HG03469 (cell line): Measurements from ENCODE around the gene PSTK.

Experiments used
- ATAC-seq: cut with Tn5 transposase; IDR thresholded peaks from one replicate; pipeline ENCODE4 v1.9.1; 2021; ENCODE audit warnings: mild to moderate bottlenecking, moderate library complexity, moderate number of reproducible peaks; ENCODE audit not compliant: unreplicated experiment

PSTK gene

DNA sequence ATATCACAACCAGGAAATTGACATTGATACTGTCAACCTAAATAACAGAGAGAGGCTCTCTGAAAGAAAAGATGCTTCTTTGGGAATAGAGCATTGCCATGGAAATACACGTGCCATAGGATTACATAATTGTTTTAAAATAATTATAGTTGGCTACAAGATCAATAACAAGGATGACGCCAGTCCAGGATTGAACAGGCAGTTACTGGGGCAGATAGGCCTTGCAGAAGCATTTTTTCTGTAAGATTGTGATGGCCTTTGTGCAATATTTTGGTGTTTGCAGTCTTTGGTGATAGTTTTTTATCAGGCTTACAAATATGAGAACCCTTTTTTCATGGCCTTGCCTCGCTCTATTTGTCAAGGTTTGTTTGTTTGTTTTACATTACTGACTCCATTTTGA, 39.1 kb downstream of the PSTK start:
- ATAC-seq = no peak

DNA sequence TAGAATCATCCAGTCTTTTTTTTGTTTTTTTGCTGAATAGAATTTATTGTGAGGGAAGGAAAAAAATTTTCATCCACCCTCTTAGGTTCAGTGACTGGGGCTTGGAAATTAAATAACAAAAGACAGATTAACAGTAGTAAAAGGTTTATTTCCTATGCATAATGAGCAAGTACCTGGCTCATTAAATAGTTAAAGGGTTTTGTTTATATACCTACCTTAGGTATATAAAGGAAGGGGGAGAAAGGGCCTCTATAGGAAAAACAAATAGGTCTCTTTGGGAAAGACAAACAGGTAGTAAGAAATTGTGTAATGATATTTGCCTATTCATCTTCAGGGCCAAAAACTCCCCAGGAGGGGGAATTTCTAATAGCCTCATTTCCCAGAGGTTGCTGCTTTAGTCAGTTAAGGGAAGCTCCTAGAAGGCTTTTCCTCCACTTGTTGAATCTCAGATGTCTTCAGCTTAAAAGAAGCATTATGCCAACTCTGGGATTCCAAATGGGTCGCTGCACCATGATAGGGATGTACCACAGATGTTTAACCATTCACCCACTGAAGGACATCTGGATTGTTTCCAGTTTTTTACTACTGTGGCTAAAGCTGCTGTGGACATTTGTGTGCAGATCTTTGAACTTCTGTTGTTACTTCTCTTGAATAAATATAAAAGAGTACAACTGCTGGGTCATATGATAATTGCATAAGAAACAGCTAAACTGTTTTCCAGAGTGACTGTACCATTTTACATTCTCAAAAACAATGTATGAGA, 39.9 kb downstream of the PSTK start:
- no peak for ATAC-seq

DNA sequence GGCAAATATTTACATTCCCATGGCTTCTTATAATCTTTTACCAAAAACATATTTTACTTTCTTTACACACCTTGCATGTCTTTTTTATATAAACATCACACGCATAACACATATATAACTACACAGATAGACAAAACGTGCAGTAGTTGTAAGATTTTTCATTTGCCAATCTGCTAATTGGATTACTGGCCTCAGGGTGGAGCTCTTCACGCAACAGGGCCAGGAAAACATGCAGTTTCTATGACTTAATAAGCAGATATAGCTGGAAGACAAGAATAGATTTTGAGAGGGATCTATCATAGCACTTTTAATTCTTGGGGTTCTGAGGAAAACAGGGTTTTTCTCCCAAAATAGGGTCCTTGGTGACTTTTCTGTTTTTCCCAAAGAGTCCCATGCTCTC, 41.3 kb downstream of the PSTK start:
- ATAC-seq = no peak

DNA sequence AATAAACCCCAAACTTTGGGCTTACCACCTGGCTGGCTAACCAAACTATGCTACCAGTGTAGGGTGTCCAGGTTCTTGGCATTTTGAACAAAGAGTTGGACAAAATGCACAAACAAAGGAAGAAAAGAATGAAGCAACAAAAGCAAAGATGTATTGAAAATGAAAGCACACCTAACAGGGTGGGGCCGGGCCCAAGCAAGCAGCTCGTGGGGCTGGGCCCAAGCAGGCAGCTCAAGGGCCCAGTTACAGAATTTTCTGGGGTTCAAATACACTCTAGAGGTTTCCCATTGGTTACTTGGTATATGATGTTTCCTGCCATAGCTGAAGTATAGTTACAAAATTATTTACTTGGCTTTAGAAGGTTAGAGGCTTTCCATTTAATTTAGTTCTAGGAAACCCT, 44.3 kb downstream of the PSTK start:
- no peak for ATAC-seq

DNA sequence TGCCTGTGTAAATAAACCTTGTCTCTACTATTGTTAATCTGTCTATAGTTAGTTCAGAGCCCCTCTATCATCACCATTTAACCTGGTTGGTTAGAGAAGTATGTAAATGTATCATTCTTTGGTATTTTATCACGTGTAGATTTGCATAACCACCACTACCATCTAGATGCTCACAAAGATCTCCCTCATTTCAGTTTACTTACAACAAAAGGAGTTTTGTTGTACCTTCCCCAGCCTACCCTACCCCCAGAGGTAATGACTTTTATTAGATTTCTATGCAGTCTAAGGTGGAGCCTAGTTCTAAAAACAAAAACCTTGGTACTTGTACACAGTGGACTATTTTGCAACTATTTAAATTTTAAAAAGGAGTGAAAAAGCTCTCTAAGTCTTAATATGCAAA, 46.1 kb downstream of the PSTK start:
- no peak for ATAC-seq

DNA sequence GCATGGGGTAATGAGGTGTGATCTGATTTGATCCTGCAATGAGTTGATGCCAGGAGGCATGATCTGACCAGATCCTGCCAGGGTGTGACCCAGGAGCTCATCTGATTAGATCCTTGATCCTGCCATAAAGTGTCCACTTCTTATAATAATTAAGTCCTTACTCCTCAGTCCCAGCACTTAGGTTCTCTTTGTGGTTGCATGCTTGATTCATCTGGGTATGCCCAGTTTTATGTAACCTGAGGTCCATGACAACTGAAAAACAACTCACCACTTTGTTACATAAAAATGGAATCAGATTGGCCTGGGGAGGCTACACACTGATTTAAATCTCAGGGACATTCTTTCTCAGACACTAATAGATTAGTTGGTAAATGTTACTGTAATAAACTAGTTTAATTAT, 47.7 kb downstream of the PSTK start:
- no peak for ATAC-seq

DNA sequence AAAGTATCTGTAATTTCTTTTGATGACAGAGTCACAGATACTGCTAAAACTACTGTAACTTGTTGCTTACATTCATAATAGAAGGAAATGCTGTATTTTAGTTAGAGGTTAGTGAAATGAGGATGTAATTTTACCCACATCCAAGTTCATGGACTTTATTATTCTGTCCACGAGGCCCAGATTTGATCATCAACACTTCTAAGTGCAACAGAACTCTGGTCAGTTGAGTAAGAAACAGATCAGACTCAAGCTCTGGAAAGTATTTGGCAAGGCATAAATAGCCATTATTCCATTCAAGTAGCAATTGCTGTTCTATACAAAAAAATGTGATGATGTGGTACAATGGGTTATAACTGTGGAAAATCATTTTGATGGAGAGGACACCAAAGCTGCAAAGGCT, 50.9 kb downstream of the PSTK start:
- no peak for ATAC-seq

DNA sequence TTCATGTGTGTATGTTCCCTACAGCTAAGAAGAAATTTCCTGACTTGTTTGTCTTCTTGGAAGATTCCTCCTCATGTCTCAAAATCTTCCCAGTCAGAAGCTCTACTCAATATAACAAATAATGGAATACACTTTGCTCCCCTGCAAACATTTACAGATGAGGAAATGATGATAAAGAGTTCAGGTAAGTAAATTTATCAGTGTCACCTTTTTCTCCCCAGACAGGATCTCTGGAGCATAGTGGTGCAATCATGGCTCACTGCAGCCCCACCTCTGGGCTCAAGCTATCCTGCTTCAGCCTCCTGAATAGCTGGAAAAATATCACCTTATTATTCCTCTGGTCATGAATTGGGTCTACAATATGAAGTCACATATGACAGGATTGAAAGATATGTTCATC, 54.1 kb downstream of the PSTK start:
- ATAC-seq = no peak

DNA sequence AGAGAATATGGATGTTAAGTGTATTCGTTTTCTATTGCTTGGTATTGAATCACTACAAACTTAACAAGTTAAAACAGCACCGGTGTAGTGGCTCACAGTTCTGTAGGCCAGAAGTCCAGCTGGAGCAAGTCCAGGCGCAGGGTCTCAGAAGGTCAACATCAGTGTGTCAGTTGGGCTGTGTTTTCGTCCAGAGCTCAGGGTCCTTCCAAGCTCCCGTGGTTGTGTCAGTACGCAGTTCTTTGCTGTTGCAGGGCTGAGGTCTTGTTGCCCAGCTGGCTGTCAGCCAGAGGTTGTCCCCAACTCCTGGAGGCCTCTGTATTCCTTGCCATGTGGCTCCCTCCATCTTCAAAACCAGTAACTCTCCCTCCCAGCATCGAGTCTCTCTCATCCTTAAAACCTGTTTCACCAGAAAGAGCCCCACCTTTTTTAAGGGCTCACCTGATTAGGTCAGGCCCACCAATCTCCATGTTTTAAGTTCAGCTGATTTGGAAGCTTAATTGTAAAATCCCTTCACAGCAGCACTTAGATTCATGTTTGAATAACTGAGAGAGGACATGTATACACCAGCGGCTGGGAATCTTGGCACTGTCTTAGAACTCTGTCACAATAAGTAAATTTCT, 55.4 kb downstream of the PSTK start:
- no peak for ATAC-seq

DNA sequence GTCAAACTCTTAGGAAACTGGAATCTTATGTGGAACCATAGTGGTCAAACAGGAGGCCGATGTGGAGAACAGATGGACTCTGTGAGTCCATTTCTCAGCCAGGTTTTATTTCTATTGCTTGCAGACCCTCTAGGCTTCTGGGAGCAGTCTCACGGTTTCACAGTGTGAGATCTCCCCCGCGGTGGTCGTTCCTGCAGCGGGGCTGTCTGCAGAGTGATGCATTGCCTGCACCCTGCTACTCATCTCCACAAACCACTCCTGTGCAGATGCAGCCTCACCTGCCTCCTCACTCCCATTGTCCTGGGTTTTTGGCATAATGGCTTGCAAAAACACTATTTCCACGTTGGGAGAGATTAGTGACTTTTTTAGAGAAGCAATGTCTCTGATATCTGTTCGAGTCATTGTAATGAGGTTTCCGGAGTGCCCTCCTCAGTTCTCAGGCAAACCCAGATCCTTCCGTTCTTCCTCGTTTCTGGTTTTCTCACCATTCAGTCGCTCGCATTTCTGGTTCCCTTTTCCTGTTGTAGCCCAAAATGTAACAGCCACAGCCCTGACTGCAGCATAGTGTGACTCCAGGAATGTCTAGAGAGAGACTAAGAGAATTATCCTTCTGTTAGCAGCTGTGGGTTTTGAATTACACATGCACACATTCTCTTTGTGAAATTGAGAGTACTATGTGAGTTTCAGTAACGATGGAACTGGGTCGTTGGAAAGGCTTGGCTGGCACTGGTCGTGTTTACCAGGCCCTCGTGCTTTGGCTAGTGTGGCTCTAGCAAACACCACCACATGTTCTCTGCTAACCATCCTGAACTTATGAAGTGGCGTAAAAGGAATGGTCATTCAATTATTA, 58.8 kb downstream of the PSTK start:
- no peak for ATAC-seq

DNA sequence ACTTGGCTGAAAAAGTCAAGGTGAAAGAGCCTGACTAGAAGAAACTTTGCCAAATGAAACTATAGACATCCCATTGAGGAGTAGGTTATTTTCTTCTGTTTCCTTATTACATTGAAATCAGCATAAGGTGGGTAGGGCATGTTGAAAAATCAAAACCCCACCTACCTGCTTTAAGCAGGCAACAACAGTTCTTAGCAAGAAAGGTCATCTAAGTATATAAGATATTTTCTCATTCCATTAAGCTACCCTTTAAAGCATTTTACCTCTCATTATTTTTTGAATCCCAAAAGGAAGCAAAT, 59.4 kb downstream of the PSTK start:
- no peak for ATAC-seq
